ENCODE results near the gene RASSF5.
"Not testable (repeated sequence)": the region's sequence is repeated elsewhere in the genome, so short reads cannot be mapped to it uniquely, and the experiment has no call there.

DNA sequence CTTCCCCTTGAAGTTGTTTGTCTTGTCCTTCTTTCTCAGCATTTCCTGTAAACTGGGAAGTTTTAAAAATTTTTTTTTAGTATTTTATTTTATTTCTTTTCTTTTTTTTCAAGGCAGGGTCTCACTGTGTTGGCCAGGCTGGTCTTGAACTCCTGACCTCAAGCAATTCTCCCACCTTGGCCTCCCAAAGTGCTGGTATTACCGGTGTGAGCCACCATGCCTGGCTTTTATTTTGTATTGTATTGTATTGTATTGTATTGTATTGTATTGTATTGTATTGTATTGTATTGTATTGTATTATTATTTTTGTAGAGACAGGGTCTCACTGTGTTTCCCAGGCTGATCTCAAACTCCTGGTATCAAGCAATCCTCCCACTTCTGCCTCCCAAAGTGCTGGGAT is 23.5 kb upstream of the RASSF5 start:
- TF ChIP-seq, protein P1, sequence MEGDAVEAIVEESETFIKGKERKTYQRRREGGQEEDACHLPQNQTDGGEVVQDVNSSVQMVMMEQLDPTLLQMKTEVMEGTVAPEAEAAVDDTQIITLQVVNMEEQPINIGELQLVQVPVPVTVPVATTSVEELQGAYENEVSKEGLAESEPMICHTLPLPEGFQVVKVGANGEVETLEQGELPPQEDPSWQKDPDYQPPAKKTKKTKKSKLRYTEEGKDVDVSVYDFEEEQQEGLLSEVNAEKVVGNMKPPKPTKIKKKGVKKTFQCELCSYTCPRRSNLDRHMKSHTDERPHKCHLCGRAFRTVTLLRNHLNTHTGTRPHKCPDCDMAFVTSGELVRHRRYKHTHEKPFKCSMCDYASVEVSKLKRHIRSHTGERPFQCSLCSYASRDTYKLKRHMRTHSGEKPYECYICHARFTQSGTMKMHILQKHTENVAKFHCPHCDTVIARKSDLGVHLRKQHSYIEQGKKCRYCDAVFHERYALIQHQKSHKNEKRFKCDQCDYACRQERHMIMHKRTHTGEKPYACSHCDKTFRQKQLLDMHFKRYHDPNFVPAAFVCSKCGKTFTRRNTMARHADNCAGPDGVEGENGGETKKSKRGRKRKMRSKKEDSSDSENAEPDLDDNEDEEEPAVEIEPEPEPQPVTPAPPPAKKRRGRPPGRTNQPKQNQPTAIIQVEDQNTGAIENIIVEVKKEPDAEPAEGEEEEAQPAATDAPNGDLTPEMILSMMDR (IDR thresholded peaks at IDR 0.05; ENCODE audit: borderline replicate concordance, extremely low read depth, low read length, poor library complexity, severe bottlenecking): not testable (repeated sequence)
- not testable (repeated sequence) for TF ChIP-seq EZH2 (IDR thresholded peaks at IDR 0.05; ENCODE audit: borderline replicate concordance, low read depth, low read length, severe bottlenecking)

Measured in DND-41 (cell line).